ENCODE results near the gene CNTNAP1. TPM values are rescaled to one million over a fixed set of nuclear protein-coding genes. Genes with fewer than 3 reads are reported as not detected.

Gene CNTNAP1
- polyA plus RNA-seq, result 6.8 and 11.4 TPM in 2 replicates

DNA sequence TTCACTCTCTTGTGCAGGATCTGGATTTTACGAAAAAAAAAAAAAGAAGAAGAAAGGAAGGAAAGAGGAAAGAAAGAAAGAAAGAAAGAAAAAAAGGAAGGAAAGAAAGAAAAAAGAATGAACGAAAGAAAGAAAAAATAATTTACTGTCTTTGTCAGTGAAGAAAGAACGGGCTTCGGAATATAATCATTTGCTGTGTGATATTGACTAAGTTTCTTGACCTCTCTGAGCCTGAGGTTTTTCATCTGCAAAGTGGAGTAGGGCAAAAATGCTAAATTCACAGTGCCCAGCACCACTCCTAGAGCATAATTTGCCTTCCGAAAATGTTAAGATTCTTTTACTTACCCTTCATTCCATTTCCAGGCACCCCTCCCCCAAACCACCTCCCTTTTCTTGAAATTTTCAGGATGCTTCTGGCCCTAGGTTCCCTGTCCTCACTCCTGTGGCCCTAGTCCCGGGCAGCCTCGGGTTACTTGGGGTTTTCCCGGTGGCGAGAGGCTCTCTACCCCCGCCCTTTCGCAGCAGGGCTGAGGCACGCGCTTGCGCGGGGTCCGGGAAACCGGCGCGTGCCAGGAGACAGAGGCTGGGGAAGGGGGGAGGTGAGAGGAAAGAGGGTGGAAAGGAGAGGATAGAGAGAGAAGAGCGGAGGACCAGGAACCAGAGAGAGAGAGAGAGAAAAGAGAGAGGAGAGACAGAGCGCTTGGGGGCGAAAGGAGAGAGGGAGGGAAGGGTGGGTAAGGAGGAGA is at the start of gene CNTNAP1:
TSS of gene CNTNAP1 (plus strand) at position 556 of the 746 bp plus-strand sequence. CDS start 299 bp downstream, outside the sequence.

DNA sequence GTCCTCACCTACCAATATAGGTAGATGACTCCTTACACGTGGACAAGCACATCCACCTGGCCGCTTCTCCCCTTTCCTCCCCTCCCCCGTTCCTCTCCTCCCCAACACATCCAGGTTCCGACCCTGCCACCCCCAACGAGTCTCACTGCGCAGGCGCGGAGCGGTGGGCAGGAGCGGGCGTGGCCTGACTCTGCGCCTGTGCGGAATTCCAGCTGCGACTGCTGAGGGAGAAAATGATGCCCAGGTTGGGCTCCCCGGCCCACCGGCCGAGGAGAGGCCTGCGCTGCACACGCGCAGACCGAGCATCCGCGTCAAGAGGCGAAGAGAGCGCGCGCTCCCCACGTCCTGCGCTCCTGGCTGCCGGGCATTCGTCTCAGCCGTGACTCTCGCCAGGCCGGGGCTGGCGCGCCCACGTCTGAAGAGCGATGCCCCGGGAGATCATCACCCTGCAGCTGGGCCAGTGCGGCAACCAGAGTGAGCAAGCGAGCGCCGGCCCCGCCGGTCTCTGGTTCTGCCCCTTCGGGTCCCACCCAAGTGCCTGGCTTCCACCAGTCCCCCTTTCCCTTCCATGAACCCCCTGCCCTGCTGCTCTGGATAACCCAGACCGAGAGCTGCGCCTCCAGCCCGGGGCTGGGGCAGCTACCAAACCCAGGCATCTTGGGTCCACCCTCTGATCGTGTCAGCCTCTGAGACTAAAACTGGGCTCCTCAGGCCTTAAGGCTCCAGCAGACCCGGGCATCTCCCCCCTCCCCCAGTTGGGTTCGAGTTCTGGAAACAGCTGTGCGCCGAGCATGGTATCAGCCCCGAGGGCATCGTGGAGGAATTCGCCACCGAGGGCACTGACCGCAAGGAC is 23.0 kb upstream of the CNTNAP1 start, which contains the start of gene TUBG2:
TSS of gene TUBG2 (plus strand) at position 206 of the 853 bp plus-strand sequence. CDS start at position 426, 220 bp downstream.

GRCh38 chr17:42676424-42677011 is 5.8 kb upstream of the CNTNAP1 start, which contains the start of gene PLEKHH3:
PLEKHH3 (minus strand) TSS chr17:42676994; CDS start chr17:42676563, 431 bp downstream.

DNA sequence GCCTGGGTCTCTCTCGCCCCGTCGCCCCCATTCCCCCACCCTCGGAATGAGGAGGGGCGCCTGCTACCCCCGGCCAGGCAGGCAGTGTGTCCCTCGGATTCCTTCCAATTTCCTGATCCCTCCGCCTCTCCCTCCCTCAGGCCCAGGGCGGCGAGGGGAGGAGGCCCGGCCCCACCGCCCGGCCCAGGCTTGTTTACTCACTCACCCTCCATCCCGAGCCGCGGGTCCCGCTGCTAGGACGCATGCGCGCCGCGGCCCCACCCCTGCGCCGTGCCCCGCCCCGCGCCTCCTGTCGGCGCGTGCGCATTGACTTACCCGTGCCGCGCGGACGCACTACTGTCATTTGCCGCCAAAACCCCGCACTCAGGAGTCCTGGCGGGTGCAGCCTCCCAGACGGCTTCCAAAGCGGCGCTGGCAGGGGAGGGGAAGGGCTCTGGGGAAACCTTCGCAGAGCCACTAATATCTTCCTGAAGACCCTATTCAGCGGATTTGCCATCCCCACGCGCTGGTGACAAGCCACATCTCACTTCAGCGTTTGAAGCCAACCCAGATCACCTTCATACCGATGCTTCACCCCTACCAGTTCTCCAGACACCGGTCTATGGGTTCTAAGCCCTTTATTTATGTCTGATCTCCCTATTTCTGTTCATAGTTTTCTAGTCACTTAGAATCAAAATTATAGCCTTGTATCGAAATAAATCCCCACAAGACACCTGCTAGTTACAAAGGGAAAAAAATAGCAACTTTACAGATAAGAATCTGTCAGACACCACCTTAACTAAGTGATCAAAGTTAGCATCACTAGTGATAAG is 62.7 kb downstream of the CNTNAP1 start, which contains the start of gene EZH1:
TSS of gene EZH1 (minus strand) at position 235 of the 812 bp plus-strand sequence. CDS start 16,099 bp downstream, outside the sequence.

Other genes starting within 250 kb of the CNTNAP1 start
- gene ATP6V0A1, start 223.7 kb upstream of the CNTNAP1 start, polyA plus RNA-seq, result 279 and 330 TPM in 2 replicates
- 0.69 TPM in 1 of 2 replicates, not detected in the other for gene NAGLU, start 146.3 kb upstream of the CNTNAP1 start, polyA plus RNA-seq
- 0.32 and 0.83 TPM in 2 replicates for gene HSD17B1, start 129.6 kb upstream of the CNTNAP1 start, polyA plus RNA-seq
- 11.2 and 11.7 TPM in 2 replicates for gene COASY, start 120.4 kb upstream of the CNTNAP1 start, polyA plus RNA-seq
- gene MLX, start 115.4 kb upstream of the CNTNAP1 start, polyA plus RNA-seq, result 28.0 and 29.9 TPM in 2 replicates
- gene PSMC3IP, start 104.8 kb upstream of the CNTNAP1 start, polyA plus RNA-seq, result 6.4 TPM in 1 of 2 replicates, not detected in the other
- gene RETREG3, start 73.2 kb upstream of the CNTNAP1 start, polyA plus RNA-seq, result 3.6 and 4.2 TPM in 2 replicates
- 24.6 and 29.5 TPM in 2 replicates for gene TUBG1, start 72.8 kb upstream of the CNTNAP1 start, polyA plus RNA-seq
- 15.4 and 23.9 TPM in 2 replicates for gene TUBG2, start 23.2 kb upstream of the CNTNAP1 start, polyA plus RNA-seq
- gene PLEKHH3, start 5.5 kb upstream of the CNTNAP1 start, polyA plus RNA-seq, result 0.40 TPM in 1 of 2 replicates, not detected in the other
- 0.48 TPM in 1 of 2 replicates, not detected in the other for gene CCR10, start 688 bp upstream of the CNTNAP1 start, polyA plus RNA-seq
- gene EZH1, start 62.5 kb downstream of the CNTNAP1 start, polyA plus RNA-seq, result 49.6 and 72.0 TPM in 2 replicates
- 0.64 TPM in 1 of 2 replicates, not detected in the other for gene RAMP2, start 78.7 kb downstream of the CNTNAP1 start, polyA plus RNA-seq
- gene VPS25, start 90.9 kb downstream of the CNTNAP1 start, polyA plus RNA-seq, result 55.2 and 81.1 TPM in 2 replicates
- gene WNK4, start 98.1 kb downstream of the CNTNAP1 start, polyA plus RNA-seq, result 0.20 TPM in 2 replicates
- gene COA3, start 116.2 kb downstream of the CNTNAP1 start, polyA plus RNA-seq, result 578 and 642 TPM in 2 replicates
- gene CNTD1, start 116.3 kb downstream of the CNTNAP1 start, polyA plus RNA-seq, result 2.1 and 4.4 TPM in 2 replicates
- 42.3 and 53.5 TPM in 2 replicates for gene BECN1, start 141.8 kb downstream of the CNTNAP1 start, polyA plus RNA-seq
- 28.4 and 38.3 TPM in 2 replicates for gene PSME3, start 150.9 kb downstream of the CNTNAP1 start, polyA plus RNA-seq
- 0.22 TPM in 1 of 2 replicates, not detected in the other for gene AOC2, start 162.0 kb downstream of the CNTNAP1 start, polyA plus RNA-seq
- not detected in 2 replicates for gene AOC3, start 168.7 kb downstream of the CNTNAP1 start, polyA plus RNA-seq
- gene G6PC1, start 218.3 kb downstream of the CNTNAP1 start, polyA plus RNA-seq, result not detected in 2 replicates

Data from Purkinje cell (primary cell).